ENCODE results near the gene CNOT1.
"Not testable (repeated sequence)": the region's sequence is repeated elsewhere in the genome, so short reads cannot be mapped to it uniquely, and the experiment has no call there.

GRCh38 chr16:58490539-58490938, 139.1 kb downstream of the CNOT1 start:
- not testable (repeated sequence) for TF ChIP-seq POLR2A (IDR thresholded peaks at IDR 0.05); CTCF (IDR thresholded peaks at IDR 0.05 in 8 of 11, conservative IDR thresholded peaks at IDR 0.05 in 3 of 11); POLR2AphosphoS5 (IDR thresholded peaks at IDR 0.05)

Measured in spleen (tissue), 7 donors.